AG04450 (cell line): Measurements from ENCODE around the gene NAB2. TPM values are rescaled to one million over a fixed set of nuclear protein-coding genes. Genes with fewer than 3 reads are reported as not detected.

ENCODE experiments used
- CTCF ChIA-PET: fragments of 300-600, 350-600 bp; formaldehyde crosslinking; extraction: SDS; loops from one replicate; lab custom pipeline; 2022; ENCODE audit warnings: antibody characterized with exemption, inconsistent platforms; lab: Charles Lee
- POLR2A ChIA-PET: fragments of 350-600 bp; formaldehyde crosslinking; extraction: SDS; loops from one replicate; lab custom pipeline; 2021; ENCODE audit warnings: antibody characterized with exemption, inconsistent platforms; lab: Yijun Ruan, JAX
- DNase-seq: peaks from one replicate; pipeline ENCODE4 v3.0.0-alpha.2; 2011; ENCODE audit warnings: low read depth, low spot score
- H3K27ac ChIP-seq: one replicate; pipeline ENCODE4 v1.5.1; 2012; ENCODE audit warnings: low read depth, low read length, control low read depth
- H3K27me3 ChIP-seq: one replicate; pipeline ENCODE4 v1.6.0; 2012; ENCODE audit warnings: low read length; ENCODE audit not compliant: control insufficient read depth, insufficient read depth
- H3K4me3 ChIP-seq: 2 replicates; pipeline ENCODE4 v1.5.1; 2011; ENCODE audit warnings: mild to moderate bottlenecking, low read depth, low read length, control low read depth
- H3K9me3 ChIP-seq: 2 replicates; pipeline ENCODE4 v1.5.1; 2012; ENCODE audit warnings: low read length; ENCODE audit not compliant: control insufficient read depth, insufficient read depth
- polyA plus RNA-seq: library from polyadenylated mRNA; depleted of rRNA; stranded (reverse); fragments of >200 nt; gene quantifications from 2 replicates; pipeline ENCODE4 v1.2.3, GENCODE V29; 2011
- TF ChIP-seq, protein P1 (sequence below): IDR thresholded peaks from 2 replicates; pipeline ENCODE4 v1.5.1; 2011; ENCODE audit warnings: low read depth, low read length, control low read depth, inconsistent platforms

NAB2 gene
- polyA plus RNA-seq, 1 experiment: 46.4 TPM

DNA sequence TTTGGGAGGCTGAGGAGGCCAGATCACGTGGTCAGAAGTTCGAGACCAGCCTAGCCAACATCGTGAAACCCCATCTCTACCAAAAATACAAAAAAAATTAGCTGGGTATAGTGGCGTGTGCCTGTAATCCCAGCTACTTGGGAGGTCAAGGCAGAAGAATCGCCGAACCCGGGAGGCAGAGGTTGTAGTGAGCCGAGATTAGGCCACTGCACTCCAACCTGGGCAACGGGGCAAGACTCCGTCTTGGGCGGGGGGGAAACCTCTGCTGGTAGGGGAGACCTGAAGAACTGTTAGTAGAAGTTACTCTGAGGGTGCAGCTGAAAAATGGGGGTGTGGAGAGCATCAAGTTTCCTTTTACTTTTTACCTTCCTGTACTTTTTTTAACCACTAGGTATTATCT, 37.1 kb downstream of the NAB2 start:
- no peaks in the 10 kb centered on the region for H3K27me3 ChIP-seq
- TF ChIP-seq, protein P1, sequence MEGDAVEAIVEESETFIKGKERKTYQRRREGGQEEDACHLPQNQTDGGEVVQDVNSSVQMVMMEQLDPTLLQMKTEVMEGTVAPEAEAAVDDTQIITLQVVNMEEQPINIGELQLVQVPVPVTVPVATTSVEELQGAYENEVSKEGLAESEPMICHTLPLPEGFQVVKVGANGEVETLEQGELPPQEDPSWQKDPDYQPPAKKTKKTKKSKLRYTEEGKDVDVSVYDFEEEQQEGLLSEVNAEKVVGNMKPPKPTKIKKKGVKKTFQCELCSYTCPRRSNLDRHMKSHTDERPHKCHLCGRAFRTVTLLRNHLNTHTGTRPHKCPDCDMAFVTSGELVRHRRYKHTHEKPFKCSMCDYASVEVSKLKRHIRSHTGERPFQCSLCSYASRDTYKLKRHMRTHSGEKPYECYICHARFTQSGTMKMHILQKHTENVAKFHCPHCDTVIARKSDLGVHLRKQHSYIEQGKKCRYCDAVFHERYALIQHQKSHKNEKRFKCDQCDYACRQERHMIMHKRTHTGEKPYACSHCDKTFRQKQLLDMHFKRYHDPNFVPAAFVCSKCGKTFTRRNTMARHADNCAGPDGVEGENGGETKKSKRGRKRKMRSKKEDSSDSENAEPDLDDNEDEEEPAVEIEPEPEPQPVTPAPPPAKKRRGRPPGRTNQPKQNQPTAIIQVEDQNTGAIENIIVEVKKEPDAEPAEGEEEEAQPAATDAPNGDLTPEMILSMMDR: no peak
- peaks cover 3% of the 10 kb centered on the region; the same call in 1 of the 2 replicates for H3K9me3 ChIP-seq
- no peak overlapping the region for H3K27ac ChIP-seq
- DNase-seq: no peak
- CTCF ChIA-PET: interaction anchor here (0.8 to 4.7 kb wide), 9 partner anchors 7 to 56 kb away, joined by 3 to 41 read pairs (median 8); partner anchors contain the start of gene STAT6
- POLR2A ChIA-PET: no interaction called here
- H3K4me3 ChIP-seq: no peak overlapping the region

DNA sequence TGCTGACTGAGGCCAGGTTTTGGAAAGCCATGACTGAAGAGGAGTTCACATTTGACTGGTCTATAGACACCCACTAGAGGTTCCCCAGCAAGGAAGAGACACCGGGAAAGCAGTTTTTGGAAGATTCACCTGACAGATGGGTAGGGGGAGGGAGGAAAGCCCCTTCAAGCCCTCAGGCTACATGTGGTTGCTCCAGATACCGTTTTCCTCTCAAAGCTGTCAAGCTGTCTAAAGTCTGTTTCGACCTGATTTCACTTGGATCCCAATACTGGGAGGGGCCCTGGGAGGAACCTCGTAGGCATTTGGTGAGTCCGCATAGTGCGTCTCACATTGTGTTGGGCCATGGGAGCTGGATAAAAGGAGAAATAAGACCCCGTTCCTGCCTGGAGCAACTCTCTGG, 37.6 kb downstream of the NAB2 start:
- Histone ChIP-seq H3K9me3 (peaks cover 3% of the 10 kb centered on the region; the same call in 1 of the 2 replicates), H3K4me3 (no peak overlapping the region; the same call in 1 of the 2 replicates), H3K27ac (no peak overlapping the region), H3K27me3 (no peaks in the 10 kb centered on the region)
- CTCF ChIA-PET: interaction anchor here (0.5 to 4.7 kb wide), 5 partner anchors 10 to 56 kb away, joined by 3 to 41 read pairs (median 21); no protein-coding TSS in a partner anchor
- POLR2A ChIA-PET: interaction anchor here (1.9 to 2.2 kb wide), 2 partner anchors 15 to 22 kb away, joined by 8 to 17 read pairs; partner anchors contain the start of gene STAT6
- TF ChIP-seq, protein P1: no peak
- DNase-seq: no peak

DNA sequence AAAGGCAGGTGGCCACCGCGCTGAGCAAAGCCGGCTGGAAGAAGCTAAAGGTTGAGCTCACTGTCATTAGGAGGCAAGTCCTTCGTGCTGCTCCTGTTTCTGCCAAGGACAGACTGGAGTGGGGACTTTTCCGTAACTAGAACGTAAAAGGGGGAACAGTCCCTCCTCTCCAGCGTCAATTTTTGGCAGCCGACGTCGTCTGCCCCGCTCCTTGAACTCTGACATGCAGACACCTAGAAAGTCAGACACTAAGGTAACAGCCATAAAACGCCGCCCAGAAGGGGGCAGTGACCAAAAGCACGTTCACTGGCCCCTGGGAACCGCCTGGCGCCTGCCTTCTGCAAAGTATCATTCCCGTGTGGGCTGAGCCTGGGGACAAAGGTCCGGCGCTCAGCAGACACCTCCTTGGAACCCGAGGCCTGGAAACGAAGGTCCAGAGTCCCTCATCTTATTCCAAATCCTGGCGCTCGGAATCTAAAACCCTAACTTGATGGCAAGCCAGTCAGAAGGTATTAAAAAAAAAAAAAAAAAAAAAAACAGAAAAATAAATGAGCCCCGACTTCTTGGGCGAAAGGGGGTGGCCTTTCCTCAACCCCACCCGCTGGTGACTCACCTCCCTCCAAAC, 38.3 kb downstream of the NAB2 start:
- DNase-seq: no peak
- POLR2A ChIA-PET: interaction anchor here (0.5 to 2.2 kb wide), 10 partner anchors 9 to 377 kb away, joined by 3 to 17 read pairs (median 6); partner anchors contain the start of genes NAB2 and STAT6
- TF ChIP-seq, protein P1: peak; percentile 31
- Histone ChIP-seq H3K4me3 (peak overlapping the region; percentile 84), H3K9me3 (peaks cover 3% of the 10 kb centered on the region; the same call in 1 of the 2 replicates), H3K27ac (peak overlapping the region; percentile 39), H3K27me3 (no peaks in the 10 kb centered on the region)
- CTCF ChIA-PET: interaction anchor here (0.5 to 4.7 kb wide), 6 partner anchors 11 to 55 kb away, joined by 3 to 41 read pairs (median 6); partner anchors contain the start of gene STAT6

DNA sequence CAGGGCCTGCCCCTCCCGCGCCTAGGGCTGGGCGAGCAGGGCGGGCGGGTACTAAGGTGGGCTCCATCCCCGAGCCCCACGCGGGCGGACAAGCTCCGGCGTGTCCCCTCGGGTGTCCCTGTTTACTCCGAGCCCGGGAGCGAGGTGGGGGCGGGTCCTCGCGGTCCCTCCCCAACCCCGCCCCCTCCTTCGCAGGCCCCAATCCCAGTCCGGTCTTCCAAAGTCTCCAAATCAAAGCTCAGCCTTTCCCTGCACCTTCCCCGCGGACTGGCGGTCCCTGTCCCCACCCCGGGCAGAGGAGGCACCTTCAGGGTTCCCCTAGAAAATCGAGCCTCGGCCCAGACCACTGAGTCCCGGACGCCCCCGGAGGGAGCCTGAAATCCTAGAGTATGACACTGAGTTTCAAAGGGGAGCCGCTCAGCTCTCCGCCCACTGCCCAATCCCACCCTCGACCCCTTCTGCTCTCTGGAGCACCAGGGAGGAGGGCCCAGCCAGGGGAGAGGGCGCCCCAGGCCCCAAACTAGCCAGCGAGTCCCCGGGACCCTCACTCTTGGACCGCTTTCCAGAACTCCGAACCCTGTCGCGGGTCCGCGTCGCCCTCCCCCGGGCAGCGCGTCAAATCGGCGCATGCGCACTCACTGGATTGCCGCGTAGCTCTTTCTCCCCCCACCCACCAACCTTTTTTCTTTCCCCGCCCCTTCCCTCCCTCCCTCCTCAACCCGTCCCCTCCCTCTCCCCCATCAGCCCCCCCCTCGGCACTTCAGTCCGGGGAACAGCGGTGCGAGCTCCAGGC, 39.0 kb downstream of the NAB2 start, which contains the start of gene LRP1:
Gene LRP1, plus strand, starts transcription at position 758 of the 793 bp plus-strand sequence. CDS start 482 bp downstream, outside the sequence.
- Histone ChIP-seq H3K27me3 (no peaks in the 10 kb centered on the region), H3K27ac (peak within 1 kb of the TSS; percentile 78), H3K4me3 (peak within 1 kb of the TSS; percentile 84), H3K9me3 (peaks cover 3% of the 10 kb centered on the region; the same call in 1 of the 2 replicates)
- no peak for DNase-seq
- TF ChIP-seq, protein P1: no peak
- ChIA-PET POLR2A (interaction anchor here (0.5 to 2.2 kb wide), 15 partner anchors 8 to 376 kb away, joined by 3 to 17 read pairs (median 4); partner anchors contain the start of genes NAB2 and STAT6), CTCF (interaction anchor here (0.6 to 1.5 kb wide), 8 partner anchors 8 to 589 kb away, joined by 3 to 10 read pairs (median 4); partner anchors contain the start of gene STAT6)
